ENCODE measurements around the gene NAALADL2. TPM values are rescaled to one million over a fixed set of nuclear protein-coding genes. Genes with fewer than 3 reads are reported as not detected.

Gene NAALADL2
- total RNA-seq, 1 donor = 23.5 TPM

DNA sequence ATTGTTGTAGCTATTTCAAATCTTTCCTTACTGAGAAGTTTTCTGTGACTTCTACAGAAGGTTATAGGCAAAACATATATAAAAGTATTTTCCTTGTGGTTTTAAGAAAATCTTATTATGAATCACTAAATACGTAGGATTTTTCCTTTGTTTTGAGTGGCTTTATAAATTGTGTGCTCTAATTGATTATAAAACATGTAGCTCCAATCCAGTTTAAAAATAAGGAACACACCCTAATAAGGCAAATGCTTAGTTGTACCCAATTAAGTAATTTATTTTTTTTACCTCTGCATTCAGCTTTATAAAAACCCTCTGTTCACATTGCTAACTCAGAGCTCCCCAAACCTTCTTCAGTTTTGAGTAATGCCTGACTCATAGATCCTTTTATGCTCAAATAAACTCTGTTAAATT is 408.0 kb downstream of the NAALADL2 start:
- H3K27ac ChIP-seq (ENCODE audit: low read depth, low read length) = peak overlapping the region; percentile 91
- H3K36me3 ChIP-seq (ENCODE audit: insufficient read depth, low read length) = no peaks in the 10 kb centered on the region
- DNase-seq (ENCODE audit: insufficient read length, low spot score, missing footprints) = no peak
- TF ChIP-seq, protein P1, sequence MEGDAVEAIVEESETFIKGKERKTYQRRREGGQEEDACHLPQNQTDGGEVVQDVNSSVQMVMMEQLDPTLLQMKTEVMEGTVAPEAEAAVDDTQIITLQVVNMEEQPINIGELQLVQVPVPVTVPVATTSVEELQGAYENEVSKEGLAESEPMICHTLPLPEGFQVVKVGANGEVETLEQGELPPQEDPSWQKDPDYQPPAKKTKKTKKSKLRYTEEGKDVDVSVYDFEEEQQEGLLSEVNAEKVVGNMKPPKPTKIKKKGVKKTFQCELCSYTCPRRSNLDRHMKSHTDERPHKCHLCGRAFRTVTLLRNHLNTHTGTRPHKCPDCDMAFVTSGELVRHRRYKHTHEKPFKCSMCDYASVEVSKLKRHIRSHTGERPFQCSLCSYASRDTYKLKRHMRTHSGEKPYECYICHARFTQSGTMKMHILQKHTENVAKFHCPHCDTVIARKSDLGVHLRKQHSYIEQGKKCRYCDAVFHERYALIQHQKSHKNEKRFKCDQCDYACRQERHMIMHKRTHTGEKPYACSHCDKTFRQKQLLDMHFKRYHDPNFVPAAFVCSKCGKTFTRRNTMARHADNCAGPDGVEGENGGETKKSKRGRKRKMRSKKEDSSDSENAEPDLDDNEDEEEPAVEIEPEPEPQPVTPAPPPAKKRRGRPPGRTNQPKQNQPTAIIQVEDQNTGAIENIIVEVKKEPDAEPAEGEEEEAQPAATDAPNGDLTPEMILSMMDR (IDR thresholded peaks at IDR 0.05; ENCODE audit: extremely low read depth, low read depth, low read length) = no peak
- no peaks in the 10 kb centered on the region for H3K27me3 ChIP-seq (ENCODE audit: insufficient read depth, low read length)
- peaks cover 18% of the 10 kb centered on the region for H3K4me1 ChIP-seq (ENCODE audit: insufficient read depth, low read length)
- no peaks in the 10 kb centered on the region for H3K9me3 ChIP-seq (ENCODE audit: low read depth, low read length)
- H3K79me2 ChIP-seq (ENCODE audit: insufficient read depth, low read length) = no peaks in the 10 kb centered on the region
- no peak overlapping the region for H2AFZ ChIP-seq (ENCODE audit: low read length)
- no peaks in the 10 kb centered on the region for H4K20me1 ChIP-seq (ENCODE audit: insufficient read depth, low read length)
- no peak overlapping the region for H3K4me3 ChIP-seq (ENCODE audit: insufficient read depth, low read length)
- H3K4me2 ChIP-seq (ENCODE audit: insufficient read depth, low read length) = peak overlapping the region; percentile 73

DNA sequence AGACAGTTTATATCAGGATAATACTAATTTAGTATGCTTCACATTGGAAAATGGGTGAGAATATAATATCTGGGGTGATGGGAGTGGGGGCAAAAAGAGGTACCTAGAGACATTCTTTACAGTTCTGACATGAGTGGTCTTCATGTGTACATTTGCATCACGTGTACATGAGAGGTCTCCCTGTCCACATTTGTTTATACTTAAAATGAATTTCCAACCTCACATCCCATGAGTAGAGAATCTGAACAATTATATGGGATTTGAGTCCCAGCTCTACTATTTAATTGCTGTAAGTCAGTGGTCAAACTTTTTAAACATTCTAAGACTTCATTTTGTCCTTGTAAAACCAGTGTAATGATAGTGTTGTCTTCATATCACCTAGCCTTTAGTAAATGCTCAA is 408.4 kb downstream of the NAALADL2 start:
- H3K27me3 ChIP-seq (ENCODE audit: insufficient read depth, low read length) = no peaks in the 10 kb centered on the region
- DNase-seq (ENCODE audit: insufficient read length, low spot score, missing footprints) = no peak
- TF ChIP-seq, protein P1 (IDR thresholded peaks at IDR 0.05; ENCODE audit: extremely low read depth, low read depth, low read length) = no peak
- no peaks in the 10 kb centered on the region for H3K36me3 ChIP-seq (ENCODE audit: insufficient read depth, low read length)
- H4K20me1 ChIP-seq (ENCODE audit: insufficient read depth, low read length) = no peaks in the 10 kb centered on the region
- H3K79me2 ChIP-seq (ENCODE audit: insufficient read depth, low read length) = no peaks in the 10 kb centered on the region
- peak overlapping the region; percentile 73 for H3K4me2 ChIP-seq (ENCODE audit: insufficient read depth, low read length)
- H3K9me3 ChIP-seq (ENCODE audit: low read depth, low read length) = no peaks in the 10 kb centered on the region
- peak overlapping the region; percentile 91 for H3K27ac ChIP-seq (ENCODE audit: low read depth, low read length)
- H2AFZ ChIP-seq (ENCODE audit: low read length) = peak overlapping the region; percentile 75
- H3K4me1 ChIP-seq (ENCODE audit: insufficient read depth, low read length) = peaks cover 18% of the 10 kb centered on the region
- H3K4me3 ChIP-seq (ENCODE audit: insufficient read depth, low read length) = no peak overlapping the region

- Histone ChIP-seq H3K36me3 (ENCODE audit: insufficient read depth, low read length) (no peaks in the 10 kb centered on the region), H4K20me1 (ENCODE audit: insufficient read depth, low read length) (no peaks in the 10 kb centered on the region), H3K4me1 (ENCODE audit: insufficient read depth, low read length) (peaks cover 18% of the 10 kb centered on the region), H3K27ac (ENCODE audit: low read depth, low read length) (no peak overlapping the region), H3K9me3 (ENCODE audit: low read depth, low read length) (no peaks in the 10 kb centered on the region), H2AFZ (ENCODE audit: low read length) (no peak overlapping the region), H3K27me3 (ENCODE audit: insufficient read depth, low read length) (no peaks in the 10 kb centered on the region), H3K79me2 (ENCODE audit: insufficient read depth, low read length) (no peaks in the 10 kb centered on the region), H3K4me2 (ENCODE audit: insufficient read depth, low read length) (no peak overlapping the region), H3K4me3 (ENCODE audit: insufficient read depth, low read length) (no peak overlapping the region)
- no peak for DNase-seq (ENCODE audit: insufficient read length, low spot score, missing footprints)
- TF ChIP-seq, protein P1 (IDR thresholded peaks at IDR 0.05; ENCODE audit: extremely low read depth, low read depth, low read length) = no peak
Observed at GRCh38 chr3:175269394-175269793, 410.3 kb downstream of the NAALADL2 start.

DNA sequence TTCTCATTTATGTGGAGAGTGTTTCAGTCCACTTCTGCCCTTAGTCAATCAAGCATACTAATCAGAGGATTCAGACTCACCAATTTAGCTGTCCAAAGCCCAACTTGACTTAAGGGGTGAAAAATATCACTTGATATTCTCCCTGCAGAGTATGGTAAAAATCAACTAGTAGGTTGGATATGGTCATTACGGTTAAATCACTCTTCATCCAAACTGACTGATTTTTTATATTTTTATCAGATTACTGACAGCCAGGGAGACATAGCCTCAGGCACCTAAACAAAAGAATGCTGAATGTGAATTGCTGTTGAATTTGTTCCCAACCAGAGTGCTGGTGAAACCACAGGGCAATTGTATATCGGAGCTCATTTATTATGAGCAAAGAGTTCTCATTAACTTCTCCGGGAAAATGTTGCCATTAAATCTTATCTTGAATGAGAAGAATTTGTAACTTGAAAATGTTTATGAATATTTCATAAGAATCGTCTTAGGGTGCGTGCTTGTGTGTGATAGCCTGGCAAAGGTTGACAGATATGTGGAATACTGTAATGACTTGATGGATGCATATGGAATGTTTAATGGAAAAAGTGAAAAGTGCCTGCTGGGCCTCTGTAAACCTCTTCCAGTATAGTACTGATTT is 411.2 kb downstream of the NAALADL2 start:
- no peak overlapping the region for H3K27ac ChIP-seq (ENCODE audit: low read depth, low read length)
- no peak overlapping the region for H3K4me2 ChIP-seq (ENCODE audit: insufficient read depth, low read length)
- no peaks in the 10 kb centered on the region for H3K27me3 ChIP-seq (ENCODE audit: insufficient read depth, low read length)
- H2AFZ ChIP-seq (ENCODE audit: low read length) = no peak overlapping the region
- peaks cover 18% of the 10 kb centered on the region for H3K4me1 ChIP-seq (ENCODE audit: insufficient read depth, low read length)
- H3K79me2 ChIP-seq (ENCODE audit: insufficient read depth, low read length) = no peaks in the 10 kb centered on the region
- no peaks in the 10 kb centered on the region for H3K36me3 ChIP-seq (ENCODE audit: insufficient read depth, low read length)
- DNase-seq (ENCODE audit: insufficient read length, low spot score, missing footprints) = no peak
- no peak overlapping the region for H3K4me3 ChIP-seq (ENCODE audit: insufficient read depth, low read length)
- TF ChIP-seq, protein P1 (IDR thresholded peaks at IDR 0.05; ENCODE audit: extremely low read depth, low read depth, low read length) = no peak
- H3K9me3 ChIP-seq (ENCODE audit: low read depth, low read length) = no peaks in the 10 kb centered on the region
- no peaks in the 10 kb centered on the region for H4K20me1 ChIP-seq (ENCODE audit: insufficient read depth, low read length)

Measured in osteoblast (primary cell).